DND-41 (cell line): Measurements from ENCODE around the gene CCDC3.

Experiments
- EZH2 ChIP-seq: IDR thresholded peaks from 3 replicates; pipeline ENCODE4 v1.6.1; 2012; ENCODE audit warnings: borderline replicate concordance, low read depth, mild to moderate bottlenecking, moderate library complexity, low read length, inconsistent platforms; ENCODE audit not compliant: severe bottlenecking
- TF ChIP-seq, protein P1 (sequence below): IDR thresholded peaks from 2 replicates; pipeline ENCODE4 v1.5.1; 2012; ENCODE audit warnings: borderline replicate concordance, low read length, moderate library complexity, mild to moderate bottlenecking; ENCODE audit not compliant: poor library complexity, severe bottlenecking; ENCODE audit errors: extremely low read depth

DNA sequence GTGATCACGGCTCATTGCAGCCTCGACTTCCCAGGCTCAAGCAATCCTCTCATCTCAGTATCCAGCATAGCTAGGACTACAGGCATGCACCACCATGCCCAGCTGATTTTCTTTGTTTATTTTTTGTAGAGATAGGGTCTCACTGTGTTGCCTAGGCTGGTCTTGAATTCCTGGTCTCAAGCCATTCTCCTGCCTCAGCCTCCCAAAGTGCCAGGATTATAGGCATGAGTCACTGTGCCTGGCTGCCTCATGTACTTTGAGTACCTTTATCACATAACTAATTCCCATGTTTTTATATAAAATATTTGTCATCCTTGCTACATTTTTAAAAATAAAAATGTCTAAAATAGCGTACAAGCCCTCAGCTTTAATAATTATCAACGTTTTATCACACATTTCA is 35.3 kb upstream of the CCDC3 start:
- TF ChIP-seq, protein P1, sequence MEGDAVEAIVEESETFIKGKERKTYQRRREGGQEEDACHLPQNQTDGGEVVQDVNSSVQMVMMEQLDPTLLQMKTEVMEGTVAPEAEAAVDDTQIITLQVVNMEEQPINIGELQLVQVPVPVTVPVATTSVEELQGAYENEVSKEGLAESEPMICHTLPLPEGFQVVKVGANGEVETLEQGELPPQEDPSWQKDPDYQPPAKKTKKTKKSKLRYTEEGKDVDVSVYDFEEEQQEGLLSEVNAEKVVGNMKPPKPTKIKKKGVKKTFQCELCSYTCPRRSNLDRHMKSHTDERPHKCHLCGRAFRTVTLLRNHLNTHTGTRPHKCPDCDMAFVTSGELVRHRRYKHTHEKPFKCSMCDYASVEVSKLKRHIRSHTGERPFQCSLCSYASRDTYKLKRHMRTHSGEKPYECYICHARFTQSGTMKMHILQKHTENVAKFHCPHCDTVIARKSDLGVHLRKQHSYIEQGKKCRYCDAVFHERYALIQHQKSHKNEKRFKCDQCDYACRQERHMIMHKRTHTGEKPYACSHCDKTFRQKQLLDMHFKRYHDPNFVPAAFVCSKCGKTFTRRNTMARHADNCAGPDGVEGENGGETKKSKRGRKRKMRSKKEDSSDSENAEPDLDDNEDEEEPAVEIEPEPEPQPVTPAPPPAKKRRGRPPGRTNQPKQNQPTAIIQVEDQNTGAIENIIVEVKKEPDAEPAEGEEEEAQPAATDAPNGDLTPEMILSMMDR: no peak
- TF ChIP-seq EZH2: no peak
